Renal cortex interstitium (tissue), 11 donors: ENCODE results near the gene TNS3. TPM values are rescaled to one million over a fixed set of nuclear protein-coding genes. Genes with fewer than 3 reads are reported as not detected.

Source experiments
- DNase-seq, 11 donors: peaks; one replicate each; pipeline ENCODE4 v3.0.0-alpha.2; 2013; ENCODE audit warnings: low read depth in 9 of 11, low spot score in 4 of 11; ENCODE audit errors: extremely low read depth in 1 of 11
- polyA plus RNA-seq, 3 donors: library from polyadenylated mRNA; unstranded; fragments of 120-200 nt; gene quantifications; one replicate each; pipeline ENCODE4 v1.2.1, GENCODE V29; 2013; ENCODE audit not compliant: insufficient read length in 3 of 3

TNS3 gene
- polyA plus RNA-seq, 3 donors, result 88.3 to 97.2 (median 88.6) TPM

GRCh38 chr7:47572939-47573757, 8.8 kb downstream of the TNS3 start:
- DNase-seq, result no peak

- no peak for DNase-seq
These were observed 9.8 kb downstream of the TNS3 start for GRCh38 chr7:47572094-47572445.

- peak in 2 of 11 donors; percentile 58 to 82 for DNase-seq
These were observed 10.4 kb downstream of the TNS3 start for GRCh38 chr7:47571331-47572093.

- no peak for DNase-seq
These were observed 11.3 kb downstream of the TNS3 start for GRCh38 chr7:47570649-47571050.

- DNase-seq, result no peak
These were observed 13.4 kb downstream of the TNS3 start for GRCh38 chr7:47568547-47568946.

GRCh38 chr7:47568056-47568455, 13.9 kb downstream of the TNS3 start:
- no peak for DNase-seq

- DNase-seq, result no peak
These were observed 16.2 kb downstream of the TNS3 start for GRCh38 chr7:47565640-47566250.

- no peak for DNase-seq
These were observed 18.4 kb downstream of the TNS3 start for GRCh38 chr7:47563521-47563920.

GRCh38 chr7:47561715-47562446, 20.0 kb downstream of the TNS3 start:
- no peak for DNase-seq

GRCh38 chr7:47559306-47560220, 22.3 kb downstream of the TNS3 start:
- no peak for DNase-seq

GRCh38 chr7:47557694-47558670, 23.9 kb downstream of the TNS3 start:
- no peak for DNase-seq

GRCh38 chr7:47557317-47557693, 24.6 kb downstream of the TNS3 start:
- no peak for DNase-seq

- DNase-seq, result no peak
These were observed 25.3 kb downstream of the TNS3 start for GRCh38 chr7:47556511-47557180.

GRCh38 chr7:47553309-47553708, 28.6 kb downstream of the TNS3 start:
- DNase-seq, result no peak

GRCh38 chr7:47552621-47553020, 29.3 kb downstream of the TNS3 start:
- DNase-seq, result no peak

- DNase-seq, result no peak
These were observed 30.1 kb downstream of the TNS3 start for GRCh38 chr7:47551668-47552440.
